Ovary (tissue), 9 donors: Measurements from ENCODE around the gene BPGM. TPM values are rescaled to one million over a fixed set of nuclear protein-coding genes. Genes with fewer than 3 reads are reported as not detected.
A peak's percentile ranks its signal among the peaks of the same experiment; 100 is the strongest.

Experiments used
- DNase-seq, 5 donors: peaks; one replicate each; pipeline ENCODE4 v3.0.0-alpha.2; 2019 to 2020
- H3K27ac ChIP-seq, 2 donors: fragments of 200-600 bp; one replicate each; pipeline versions ENCODE4 v1.5.1 to v1.8.0; 2019 to 2022
- H3K27me3 ChIP-seq: fragments of 200-600 bp; one replicate; pipeline ENCODE4 v1.8.0; 2022
- H3K36me3 ChIP-seq: fragments of 200-600 bp; sonication (generic); one replicate; pipeline ENCODE4 v1.5.1; 2019
- H3K4me1 ChIP-seq: one replicate; pipeline ENCODE4 v1.8.1; 2013; ENCODE audit warnings: mild to moderate bottlenecking, moderate library complexity; ENCODE audit not compliant: insufficient read depth
- H3K4me3 ChIP-seq: fragments of 200-600 bp; sonication (generic); one replicate; pipeline ENCODE4 v1.5.1; 2017
- H3K9me3 ChIP-seq, 2 donors: fragments of 200-600 bp in 1 of 2; sonication (generic) in 1 of 2; one replicate each; pipeline versions ENCODE4 v1.5.1 to v1.8.1; 2013 to 2019; ENCODE audit warnings: mild to moderate bottlenecking in 1 of 2, moderate library complexity in 1 of 2
- EP300 ChIP-seq: sonication (generic); formaldehyde crosslinking; IDR thresholded peaks from one replicate; pipeline ENCODE4 v1.6.1; 2017; ENCODE audit warnings: antibody characterized with exemption
- POLR2A ChIP-seq: fragments of 450-650 bp; IDR thresholded peaks from one replicate; pipeline ENCODE4 v1.6.1; 2017; ENCODE audit warnings: antibody characterized with exemption, mild to moderate bottlenecking, moderate library complexity
- WGBS, 3 donors: extraction: QIAGEN DNeasy Blood & Tissue Kit in 1 of 3; methylation state at CpG; one replicate each; pipeline versions ENCODE4 v1.1.5 to v1.1.7; 2013 to 2017; 5-methylcytosine and 5-hydroxymethylcytosine counted together
- intact Hi-C, 4 donors: fragments of 100-400 bp; cut with DNase I; formaldehyde crosslinking; loops; one replicate each; pipeline versions ENCODE4 v1.11.0 to v1.15.1; 2022 to 2023
- polyA plus RNA-seq, 2 donors: library from polyadenylated mRNA; stranded (reverse); fragments of 200-250 nt in 1 of 2; fragments of 350-450 nt in 1 of 2; fragmentation: Illumina TruSeq in 1 of 2; extraction: RNeasy Lipid Tissue Mini Kit (QIAGEN cat#74804) in 1 of 2; gene quantifications; one replicate each; pipeline ENCODE4 v1.2.3, GENCODE V29; 2013 to 2014
- total RNA-seq, 7 donors: library from RNA; depleted of rRNA in 2 of 7; stranded (reverse); fragments of >200 nt in 2 of 7; fragmentation: NEBNext Ultra II Directional in 3 of 7; extraction: Animal tissue kit (Norgen Biotek cat#: 25700) in 3 of 7; gene quantifications; one replicate each; pipeline versions ENCODE4 v1.1.0 to v1.2.4, GENCODE V29; 2016 to 2023
- TF ChIP-seq, protein P1 (sequence below), 3 donors: fragments of 450-650 bp in 2 of 3; fragments of 200-600 bp in 1 of 3; IDR thresholded peaks; one replicate each; pipeline versions ENCODE4 v1.5.1 to v1.8.0; 2016 to 2022; ENCODE audit warnings: antibody characterized with exemption in 3 of 3, mild to moderate bottlenecking in 1 of 3
- donor health status: DM: no; HTN: no; CAD: no; lungs with moderate emphysema.
- donor health status: DM: no; HTN: no; CAD: no.
- donor health status: Bipolar disorder and iron deficiency.
- donor health status: DM: yes; HTN: yes; CAD: no.
- donor health status: DM: no; HTN: no; CAD: no.
- donor health status: DM: yes; HTN: yes; CAD: no.

The BPGM gene
- total and polyA plus RNA-seq, 9 donors = 6.5 to 18.1 (median 9.0) TPM

DNA sequence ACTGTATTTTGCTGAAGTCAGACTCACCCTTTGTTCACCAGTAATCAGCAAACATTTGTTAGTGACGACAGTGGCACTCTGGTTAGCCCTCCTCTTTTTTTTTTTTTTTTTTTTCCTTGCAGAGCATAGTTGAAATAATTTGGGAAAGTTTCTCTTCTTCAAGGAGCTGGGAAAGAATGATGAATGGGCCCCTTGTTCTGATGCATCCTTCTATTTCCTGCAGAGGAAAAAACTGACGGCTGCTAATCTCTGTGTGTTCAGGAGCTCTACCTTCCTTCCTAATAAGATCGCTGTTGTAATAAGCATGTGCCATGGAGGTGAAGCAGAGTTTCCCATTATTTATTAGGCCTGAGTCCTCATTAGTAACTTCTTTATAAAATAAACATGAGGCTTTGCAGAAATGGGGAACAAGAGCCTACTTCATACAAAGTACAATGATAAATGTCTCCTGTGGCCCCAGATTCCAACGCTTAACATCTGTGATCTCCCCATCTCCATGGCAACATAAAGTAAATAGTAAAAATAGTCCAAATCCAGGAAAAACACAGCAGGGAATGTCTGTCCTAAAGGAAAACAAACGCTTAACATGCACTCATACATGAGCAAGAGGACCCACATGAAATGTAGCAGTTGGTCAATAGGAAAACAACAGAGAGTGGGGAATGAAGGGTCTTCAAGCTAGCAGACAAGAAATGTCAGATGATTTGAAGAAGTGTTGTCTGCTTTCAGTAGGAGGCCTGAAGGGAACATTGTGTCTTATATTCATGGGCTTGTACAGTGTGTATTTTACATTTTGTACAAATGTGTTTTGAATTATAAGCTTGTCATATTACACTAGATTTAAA lies 73.7 kb downstream of the BPGM start:
- intact Hi-C loops = no loop called here
- H3K36me3 ChIP-seq = no peaks in the 10 kb centered on the region
- H3K4me1 ChIP-seq = peaks cover 22% of the 10 kb centered on the region
- H3K27ac ChIP-seq = no peak overlapping the region
- TF ChIP-seq EP300 (no peak), POLR2A (no peak)
- TF ChIP-seq, protein P1, sequence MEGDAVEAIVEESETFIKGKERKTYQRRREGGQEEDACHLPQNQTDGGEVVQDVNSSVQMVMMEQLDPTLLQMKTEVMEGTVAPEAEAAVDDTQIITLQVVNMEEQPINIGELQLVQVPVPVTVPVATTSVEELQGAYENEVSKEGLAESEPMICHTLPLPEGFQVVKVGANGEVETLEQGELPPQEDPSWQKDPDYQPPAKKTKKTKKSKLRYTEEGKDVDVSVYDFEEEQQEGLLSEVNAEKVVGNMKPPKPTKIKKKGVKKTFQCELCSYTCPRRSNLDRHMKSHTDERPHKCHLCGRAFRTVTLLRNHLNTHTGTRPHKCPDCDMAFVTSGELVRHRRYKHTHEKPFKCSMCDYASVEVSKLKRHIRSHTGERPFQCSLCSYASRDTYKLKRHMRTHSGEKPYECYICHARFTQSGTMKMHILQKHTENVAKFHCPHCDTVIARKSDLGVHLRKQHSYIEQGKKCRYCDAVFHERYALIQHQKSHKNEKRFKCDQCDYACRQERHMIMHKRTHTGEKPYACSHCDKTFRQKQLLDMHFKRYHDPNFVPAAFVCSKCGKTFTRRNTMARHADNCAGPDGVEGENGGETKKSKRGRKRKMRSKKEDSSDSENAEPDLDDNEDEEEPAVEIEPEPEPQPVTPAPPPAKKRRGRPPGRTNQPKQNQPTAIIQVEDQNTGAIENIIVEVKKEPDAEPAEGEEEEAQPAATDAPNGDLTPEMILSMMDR (IDR thresholded peaks at IDR 0.05) = no peak
- H3K4me3 ChIP-seq = no peak overlapping the region
- DNase-seq = no peak
- no peaks in the 10 kb centered on the region for H3K9me3 ChIP-seq
- no peaks in the 10 kb centered on the region for H3K27me3 ChIP-seq
- 18 to 20% (median 19%) methylated on average over 5 of the region's 5 CpGs for WGBS, 3 donors

DNA sequence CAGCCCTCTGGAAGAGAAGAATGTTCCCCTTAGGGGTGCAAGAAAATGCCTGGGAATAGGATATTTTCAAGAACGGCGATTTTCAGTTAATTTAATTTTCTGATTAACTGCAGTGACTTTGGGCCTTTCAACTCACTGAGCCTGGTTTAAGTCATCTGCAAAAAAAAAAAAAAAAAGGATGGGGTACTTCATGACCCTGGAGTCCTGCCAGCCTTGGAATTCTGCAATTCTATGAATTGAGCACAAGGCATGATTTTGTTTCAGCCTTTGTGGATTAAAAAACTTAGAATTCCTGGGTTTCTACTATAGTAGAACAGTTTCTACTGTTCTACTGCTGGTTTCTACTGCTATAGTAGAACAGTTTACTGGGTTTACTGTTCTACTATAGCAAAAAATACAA lies 74.5 kb downstream of the BPGM start:
- intact Hi-C loops = no loop called here
- DNase-seq = no peak
- H3K27ac ChIP-seq = no peak overlapping the region
- 36 to 67% (median 43%) methylated on average over 2 of the region's 2 CpGs for WGBS, 3 donors
- H3K9me3 ChIP-seq = no peaks in the 10 kb centered on the region
- H3K27me3 ChIP-seq = no peaks in the 10 kb centered on the region
- H3K36me3 ChIP-seq = no peaks in the 10 kb centered on the region
- TF ChIP-seq EP300 = no peak
- TF ChIP-seq, protein P1 (IDR thresholded peaks at IDR 0.05) = no peak
- TF ChIP-seq POLR2A = no peak
- no peak overlapping the region for H3K4me3 ChIP-seq
- peaks cover 22% of the 10 kb centered on the region for H3K4me1 ChIP-seq

DNA sequence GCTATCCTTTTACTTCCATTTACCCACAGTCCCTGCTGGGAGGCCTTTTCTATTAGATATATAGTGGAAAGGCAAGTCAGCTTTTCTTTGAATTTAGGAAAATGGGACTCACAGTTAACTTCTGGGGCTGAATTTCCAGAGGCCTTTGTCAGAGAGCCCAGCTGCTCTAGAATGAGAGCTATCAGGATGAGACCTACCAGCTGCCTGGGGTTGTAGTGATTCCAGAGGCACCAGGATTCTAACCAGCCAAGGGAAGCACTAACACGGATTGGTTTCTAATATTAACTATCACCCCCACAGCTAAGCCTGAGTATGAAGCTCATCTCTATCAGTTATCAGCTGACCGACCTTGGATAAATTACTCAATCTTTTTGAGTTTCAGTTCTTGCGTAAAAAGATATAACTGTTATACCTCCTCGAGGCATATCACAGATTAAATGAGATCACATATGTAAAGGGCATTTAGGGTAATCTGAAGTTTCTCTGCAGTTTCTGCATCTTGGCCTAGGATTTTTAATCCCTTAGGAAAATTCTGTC lies 76.2 kb downstream of the BPGM start:
- TF ChIP-seq, protein P1 (IDR thresholded peaks at IDR 0.05) = no peak
- TF ChIP-seq EP300 = no peak
- TF ChIP-seq POLR2A = no peak
- H3K4me1 ChIP-seq = peaks cover 22% of the 10 kb centered on the region
- WGBS, 3 donors = 21 to 42% (median 27%) methylated on average over 4 of the region's 4 CpGs
- intact Hi-C loops = no loop called here
- no peaks in the 10 kb centered on the region for H3K27me3 ChIP-seq
- H3K9me3 ChIP-seq = no peaks in the 10 kb centered on the region
- H3K4me3 ChIP-seq = no peak overlapping the region
- peak overlapping the region in 1 of 2 donors; percentile 26 for H3K27ac ChIP-seq
- H3K36me3 ChIP-seq = no peaks in the 10 kb centered on the region
- DNase-seq = no peak

DNA sequence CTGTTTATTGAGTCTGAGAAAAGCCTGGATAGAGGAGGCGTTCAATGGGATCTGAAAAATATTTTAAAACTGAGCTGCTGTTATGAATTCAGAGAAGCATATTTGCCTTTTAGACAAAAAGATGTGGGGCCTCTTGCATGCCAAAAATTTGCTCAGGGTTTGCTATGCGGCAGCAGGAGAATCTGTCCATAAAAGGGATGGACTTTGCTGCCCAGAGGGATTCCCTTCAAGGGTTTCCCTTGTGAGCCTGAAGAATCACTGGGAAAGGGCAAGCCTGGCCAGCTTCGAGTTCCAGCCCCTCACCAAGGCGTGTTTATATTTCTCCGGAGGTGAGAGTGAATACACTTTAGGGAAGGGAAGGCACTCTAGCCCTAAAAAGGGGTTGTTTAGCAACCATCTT lies 77.2 kb downstream of the BPGM start:
- Histone ChIP-seq H3K4me3 (no peak overlapping the region), H3K4me1 (peaks cover 22% of the 10 kb centered on the region), H3K9me3 (no peaks in the 10 kb centered on the region), H3K27me3 (no peaks in the 10 kb centered on the region), H3K27ac (peak overlapping the region; percentile 1 to 4), H3K36me3 (no peaks in the 10 kb centered on the region)
- intact Hi-C loops = no loop called here
- WGBS, 3 donors = 12 to 15% (median 13%) methylated on average over 5 of the region's 5 CpGs
- no peak for TF ChIP-seq POLR2A
- TF ChIP-seq EP300 = no peak
- TF ChIP-seq, protein P1 (IDR thresholded peaks at IDR 0.05) = no peak
- peak in 1 of 5 donors; percentile 37 for DNase-seq
